ENCODE data around the gene GLS.
A peak's percentile ranks its signal among the peaks of the same experiment; 100 is the strongest.

Gene GLS

DNA sequence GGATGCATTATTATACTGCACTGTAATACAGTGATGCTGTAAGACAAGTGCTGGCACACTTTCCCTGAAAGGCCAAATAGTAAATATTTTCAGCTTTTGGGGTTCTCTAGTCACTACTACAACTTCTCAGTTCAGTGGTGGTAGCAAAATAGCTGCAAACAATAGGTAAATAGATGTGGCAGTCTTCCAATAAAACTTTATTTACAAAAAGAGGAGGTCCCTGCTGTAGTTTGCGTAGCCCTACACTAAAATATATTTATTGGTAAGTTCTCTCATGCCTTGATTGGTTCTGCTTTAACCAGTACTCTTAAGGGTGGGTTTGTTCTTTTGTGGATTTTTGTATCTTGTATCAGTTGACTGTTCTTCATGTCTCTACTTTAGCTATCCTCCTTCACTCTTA is 7.8 kb downstream of the GLS start:
- DNase-seq, result no peak

GRCh38 chr2:190889175-190889943 is 8.7 kb downstream of the GLS start:
- no peak for DNase-seq

DNA sequence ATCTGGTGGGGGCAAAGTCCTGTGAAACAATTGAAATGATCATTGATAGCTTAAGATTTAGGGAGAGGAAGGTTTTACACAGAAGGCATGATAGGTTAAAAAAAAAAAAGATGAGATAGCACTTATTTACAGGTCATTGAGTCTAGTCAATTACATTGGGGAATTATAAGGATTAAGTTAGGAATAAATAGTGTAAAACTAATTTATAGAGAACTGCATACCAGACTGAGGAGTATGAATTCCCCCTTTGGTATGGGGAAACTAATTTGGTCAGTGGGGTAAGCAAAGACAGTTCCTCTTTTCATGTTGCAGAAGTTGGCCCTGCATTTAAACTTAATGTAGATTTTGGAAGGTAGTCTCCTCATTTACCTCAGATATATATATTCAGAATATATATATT is 10.8 kb downstream of the GLS start:
- no peak for DNase-seq

DNA sequence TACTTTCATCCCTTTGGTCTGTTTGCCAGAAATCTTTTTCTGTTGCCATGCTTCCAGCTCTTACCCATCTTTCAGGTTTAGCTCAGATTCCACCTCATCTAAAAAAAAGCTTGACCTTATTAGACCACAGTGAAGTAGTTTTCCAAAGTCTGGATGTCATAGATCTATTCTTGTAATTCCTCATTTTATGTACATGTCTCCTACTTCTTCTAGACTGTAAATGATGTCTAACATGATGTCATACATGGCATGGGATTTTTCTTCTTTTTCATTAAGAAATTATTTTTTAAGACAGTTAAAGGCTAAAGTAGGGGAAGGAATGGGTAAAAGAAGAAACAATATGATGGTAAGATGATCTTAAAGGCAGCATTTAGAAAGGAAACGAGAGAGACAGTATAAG is 11.3 kb downstream of the GLS start:
- DNase-seq, result no peak

- no peak for DNase-seq
Observed at GRCh38 chr2:190893157-190893556, 12.5 kb downstream of the GLS start.

- no peak for DNase-seq
Observed at GRCh38 chr2:190896477-190896876, 15.9 kb downstream of the GLS start.

DNA sequence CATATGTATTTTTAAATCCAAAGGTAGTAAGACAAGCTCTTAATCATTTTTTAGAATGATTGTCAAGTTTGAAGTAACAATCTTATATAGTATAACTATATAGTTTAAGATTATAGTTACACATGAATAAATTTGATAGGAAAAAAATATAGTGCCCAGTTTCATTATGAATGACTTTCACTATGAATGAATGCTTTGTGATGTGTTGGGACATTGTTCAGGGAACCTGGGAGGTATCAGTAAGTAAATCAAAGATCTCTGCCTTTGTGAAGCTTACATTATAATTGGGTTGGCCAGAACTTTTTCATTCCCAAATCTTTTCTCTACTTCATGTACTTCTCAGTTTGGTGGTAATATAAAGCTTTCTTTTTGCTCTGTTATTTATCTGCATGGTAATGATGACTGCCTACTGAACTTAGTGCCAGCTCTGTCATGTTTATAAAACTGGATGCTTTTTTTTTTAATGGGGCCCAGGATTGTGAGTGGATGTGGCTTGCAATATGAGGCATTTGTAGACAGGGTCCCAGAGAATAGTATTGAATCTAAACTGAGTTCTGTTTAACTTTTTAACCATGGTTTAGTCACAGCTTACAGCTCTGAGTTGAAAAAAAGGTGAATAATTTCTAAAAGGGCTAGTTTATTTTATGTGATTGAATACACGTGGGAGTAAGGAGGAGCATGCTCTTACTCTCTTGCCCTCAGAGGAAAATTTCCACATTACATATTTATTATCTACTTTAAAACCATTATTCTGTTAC is 23.3 kb downstream of the GLS start:
- DNase-seq, result peak; percentile 19

- DNase-seq, result peak; percentile 87
Observed at GRCh38 chr2:190904640-190905261, 24.1 kb downstream of the GLS start.

DNA sequence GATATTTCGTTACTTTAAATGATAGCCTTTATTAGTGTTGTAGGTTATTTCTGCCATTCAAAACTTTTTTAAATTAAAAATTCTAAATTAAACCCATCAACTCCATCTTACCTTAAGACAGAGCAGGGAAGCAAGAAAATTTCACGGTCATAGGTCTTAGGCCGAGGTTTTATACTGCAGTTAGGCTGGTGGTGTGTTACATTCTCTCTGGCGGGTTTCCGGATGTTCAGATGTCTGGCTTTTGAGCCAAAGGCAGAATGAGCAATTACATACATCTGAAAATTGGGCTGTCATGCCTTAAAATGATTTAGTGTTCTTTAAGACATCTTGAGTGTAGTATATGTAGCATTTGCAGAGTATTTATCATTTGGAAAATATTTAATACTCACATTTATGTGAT is 27.9 kb downstream of the GLS start:
- peak; percentile 40 for DNase-seq

DNA sequence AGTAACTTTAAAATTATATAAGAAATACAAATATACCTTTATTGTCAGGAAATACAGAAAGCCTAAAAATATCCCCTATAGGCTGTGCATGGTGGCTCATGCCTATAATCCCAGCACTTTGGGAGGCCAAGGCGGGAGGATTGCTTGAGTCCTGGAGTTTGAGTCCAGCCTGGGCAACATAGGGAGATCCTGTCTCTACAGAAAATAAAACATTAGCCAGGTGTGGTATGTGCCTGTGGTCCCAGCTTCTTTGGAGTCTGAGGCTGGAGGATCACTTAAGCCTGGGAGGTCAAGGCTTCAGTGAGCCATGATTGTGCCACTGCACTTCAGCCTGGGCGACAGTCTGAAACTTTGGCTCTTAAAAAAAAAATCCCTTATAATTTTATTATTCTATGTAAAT is 29.1 kb downstream of the GLS start:
- no peak for DNase-seq

- DNase-seq, result peak; percentile 68
Observed at GRCh38 chr2:190910341-190911136, 29.9 kb downstream of the GLS start.

DNA sequence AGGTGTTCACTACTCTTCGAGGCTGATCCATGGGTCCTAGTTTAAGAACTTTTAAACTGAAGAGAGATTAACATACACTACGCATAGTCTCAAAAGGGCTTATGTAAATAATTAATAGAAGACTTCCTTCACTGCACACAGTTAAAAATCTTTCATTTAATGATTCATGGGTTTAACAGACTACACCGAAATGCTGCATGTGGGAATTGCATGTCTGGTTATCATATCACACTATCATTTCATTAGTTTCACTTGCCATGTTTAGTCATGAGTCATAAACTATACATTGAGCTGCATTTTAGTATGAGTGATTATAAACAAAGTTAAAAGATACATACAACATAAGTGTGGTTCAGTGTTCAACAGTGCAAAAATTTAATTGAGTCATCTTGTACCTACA is 31.2 kb downstream of the GLS start:
- DNase-seq, result peak; percentile 77

DNA sequence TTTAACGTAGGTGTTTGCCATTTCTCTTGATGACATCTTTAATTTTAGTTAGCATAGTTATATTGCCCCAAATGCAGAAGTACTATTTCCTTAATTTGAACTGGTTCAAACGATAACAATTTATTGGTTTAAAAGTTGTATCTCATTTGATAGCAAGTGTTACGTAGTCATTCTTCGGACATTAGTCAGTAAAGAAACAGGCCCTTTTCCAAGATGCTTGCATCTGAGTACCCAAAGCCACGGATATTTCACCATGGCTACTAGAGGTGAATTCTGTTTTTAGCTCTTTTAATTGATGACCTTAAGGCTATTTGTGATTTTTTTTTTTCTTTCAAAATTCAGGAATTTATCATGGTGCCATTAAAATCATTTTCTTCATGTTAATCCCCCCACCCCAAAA is 32.1 kb downstream of the GLS start:
- DNase-seq, result peak; percentile 61

DNA sequence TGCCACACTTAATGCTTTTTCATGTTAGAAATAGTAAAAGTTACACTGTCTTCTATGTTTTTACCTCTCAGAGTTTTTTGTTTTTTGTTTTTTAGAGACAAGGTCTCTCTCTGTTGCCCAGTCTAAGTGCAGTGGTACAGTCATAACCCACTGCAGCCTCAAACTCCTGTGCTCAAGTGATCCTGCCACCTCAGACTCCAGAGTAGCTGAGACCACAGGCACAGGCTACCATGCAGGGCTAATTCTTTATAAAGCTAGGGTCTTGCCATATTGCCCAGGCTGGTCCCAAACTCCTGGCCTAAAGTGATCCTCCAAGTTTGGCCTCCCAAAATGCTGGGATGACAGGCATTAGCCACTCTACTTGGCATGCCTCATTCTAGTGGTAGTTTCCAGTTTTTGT is 33.1 kb downstream of the GLS start:
- no peak for DNase-seq

- no peak for DNase-seq
Observed at GRCh38 chr2:190916829-190917228, 36.2 kb downstream of the GLS start.

DNA sequence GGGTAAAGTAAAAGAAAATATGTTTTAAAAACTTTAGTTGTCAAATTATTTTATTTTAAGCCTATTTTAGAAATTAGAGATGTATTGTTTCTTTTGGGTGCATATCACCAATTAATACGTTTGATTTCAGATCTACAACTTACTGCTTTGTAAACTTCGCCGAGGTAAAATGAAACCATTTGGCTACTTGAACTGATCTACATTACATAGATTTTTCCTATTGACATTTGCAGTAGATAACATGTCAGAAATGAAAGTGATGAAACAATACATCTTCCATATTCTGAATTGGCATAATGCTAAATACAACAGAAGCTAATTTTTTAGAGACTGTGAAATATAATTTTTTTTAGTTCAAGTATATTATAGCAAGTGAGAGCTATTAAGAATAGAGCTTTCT is 39.5 kb downstream of the GLS start:
- DNase-seq, result no peak

GRCh38 chr2:190922376-190922775 is 41.8 kb downstream of the GLS start:
- no peak for DNase-seq

GRCh38 chr2:190927301-190927700 is 46.7 kb downstream of the GLS start:
- DNase-seq, result peak; percentile 69

- DNase-seq, result no peak
Observed at GRCh38 chr2:190929919-190930318, 49.3 kb downstream of the GLS start.

DNA sequence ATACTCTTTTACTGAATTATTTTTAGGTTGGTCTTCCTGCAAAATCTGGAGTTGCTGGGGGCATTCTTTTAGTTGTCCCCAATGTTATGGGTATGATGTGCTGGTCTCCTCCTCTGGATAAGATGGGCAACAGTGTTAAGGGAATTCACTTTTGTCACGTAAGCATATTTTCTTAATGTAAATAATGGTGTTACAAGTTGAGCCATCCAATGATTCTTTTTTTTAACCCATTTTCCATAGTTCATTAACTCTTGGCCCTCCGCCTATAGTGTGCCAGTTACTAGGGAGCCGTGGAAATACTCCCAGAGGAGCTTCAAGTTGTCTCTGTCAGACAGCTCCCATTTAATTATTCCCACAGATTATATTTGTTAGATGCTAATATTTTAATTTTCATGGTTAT is 49.8 kb downstream of the GLS start:
- DNase-seq, result no peak

GRCh38 chr2:190932514-190932913 is 51.9 kb downstream of the GLS start:
- no peak for DNase-seq

DNA sequence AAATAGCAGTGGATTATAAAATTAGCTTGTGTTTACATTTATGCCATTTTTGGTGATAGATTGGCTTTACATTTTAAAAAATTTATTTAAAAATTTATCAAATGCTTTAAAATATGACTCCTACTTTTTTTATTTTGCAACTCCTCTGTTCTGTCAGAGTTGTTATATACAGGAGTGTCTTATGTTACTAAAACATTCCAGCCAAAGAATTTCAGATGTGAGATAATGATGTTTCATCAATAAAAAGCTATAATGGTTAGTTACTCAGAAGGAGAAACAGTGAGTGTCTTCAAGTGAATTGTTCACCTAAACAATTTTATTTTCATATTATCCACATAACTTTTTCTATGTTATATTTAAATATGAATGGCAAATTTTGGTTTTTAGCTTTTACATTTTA is 52.7 kb downstream of the GLS start:
- DNase-seq, result no peak

DNA sequence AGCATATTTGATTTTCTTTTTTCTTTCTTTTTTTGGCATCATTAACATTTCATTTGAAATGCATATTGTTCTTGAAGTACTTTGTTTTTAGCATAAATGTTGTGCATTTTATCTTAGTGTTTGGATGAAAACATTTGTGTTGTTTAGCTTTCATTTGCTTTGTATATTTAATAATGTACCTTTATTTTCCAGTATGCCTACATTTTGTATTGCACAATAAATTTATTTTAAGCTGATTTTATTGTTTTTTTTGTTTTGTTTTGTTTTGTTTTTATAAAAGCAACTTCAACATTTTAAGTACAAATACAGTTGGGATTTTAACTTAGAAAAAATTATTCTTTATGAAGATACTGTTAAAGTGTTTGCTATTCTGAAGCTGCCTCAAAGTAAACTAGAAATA is 54.4 kb downstream of the GLS start:
- no peak for DNase-seq
